ENCODE measurements around the gene KANSL2. TPM values are rescaled to one million over a fixed set of nuclear protein-coding genes. Genes with fewer than 3 reads are reported as not detected.
"Not testable (repeated sequence)": the region's sequence is repeated elsewhere in the genome, so short reads cannot be mapped to it uniquely, and the experiment has no call there.

The KANSL2 gene
- polyA plus RNA-seq (2013, experiment 1 of 4) = 55.7 TPM
- 55.4 TPM for polyA plus RNA-seq (2013, experiment 2 of 4)
- polyA plus RNA-seq (2013, experiment 3 of 4) = 54.5 TPM
- polyA plus RNA-seq (2013, experiment 4 of 4) = 54.4 TPM

DNA sequence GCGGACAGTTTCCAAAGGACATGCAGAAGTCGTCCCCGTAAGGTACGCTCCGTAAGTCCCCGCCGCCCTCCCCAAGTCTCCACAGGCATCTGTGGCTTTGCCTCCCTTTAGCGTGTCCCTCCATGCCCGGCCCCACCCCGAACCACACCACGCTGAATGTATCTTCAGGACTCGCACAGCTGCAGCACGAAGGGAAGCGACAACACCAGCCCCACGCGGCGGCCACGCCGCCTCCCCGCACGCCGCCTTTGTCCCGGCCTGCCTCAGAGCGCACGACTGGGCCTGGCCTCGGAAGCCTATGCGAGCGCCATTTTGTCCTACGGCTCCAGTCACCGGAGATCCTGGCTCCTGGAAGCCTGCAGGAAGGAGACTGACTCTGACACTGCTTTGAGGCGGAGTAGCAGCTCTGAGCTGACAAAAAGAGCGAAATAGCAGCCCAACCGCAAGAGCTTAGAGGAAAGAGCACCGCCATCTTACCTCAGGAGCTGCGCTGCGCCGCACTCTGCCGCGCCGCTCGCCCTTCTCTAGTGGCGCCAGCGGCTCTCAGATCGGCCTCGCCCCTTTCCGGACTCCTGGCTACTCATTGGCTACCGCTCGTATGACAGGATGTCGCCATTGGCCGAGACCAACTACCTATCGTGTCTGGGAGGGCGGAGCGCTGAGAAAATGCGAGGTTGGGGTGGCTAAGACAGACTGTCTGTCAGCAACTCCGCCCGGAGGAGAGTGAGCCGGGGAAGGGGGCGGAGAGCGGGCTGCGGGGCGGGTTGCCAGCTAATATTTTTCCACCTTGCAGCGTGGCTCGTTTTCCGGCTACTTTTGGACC lies at the start of gene KANSL2:
TSS of gene KANSL2 (minus strand) at position 529 of the 823 bp plus-strand sequence. CDS start 606 bp downstream, outside the sequence.
- no peaks in the 10 kb centered on the region for H3K9me3 ChIP-seq (ENCODE audit: control insufficient read depth, low read length)
- WGBS, 2 experiments = 0 to 1% methylated on average over 64 of the region's 64 CpGs
- peak within 1 kb of the TSS; percentile 94 for H3K4me3 ChIP-seq (ENCODE audit: insufficient read depth, low read depth, low read length)
- peaks cover 10% of the 10 kb centered on the region for H3K36me3 ChIP-seq (ENCODE audit: control insufficient read depth, insufficient read depth, low read length)
- H3K4me1 ChIP-seq (ENCODE audit: control insufficient read depth, insufficient read depth, low read length) = peaks cover 19% of the 10 kb centered on the region
- peak within 1 kb of the TSS; percentile 85 for H3K27ac ChIP-seq (ENCODE audit: insufficient read depth, low read depth, low read length, poor library complexity, severe bottlenecking)
- H3K27me3 ChIP-seq (ENCODE audit: control insufficient read depth, insufficient read depth, low read length, poor library complexity, severe bottlenecking) = peaks cover 7% of the 10 kb centered on the region

DNA sequence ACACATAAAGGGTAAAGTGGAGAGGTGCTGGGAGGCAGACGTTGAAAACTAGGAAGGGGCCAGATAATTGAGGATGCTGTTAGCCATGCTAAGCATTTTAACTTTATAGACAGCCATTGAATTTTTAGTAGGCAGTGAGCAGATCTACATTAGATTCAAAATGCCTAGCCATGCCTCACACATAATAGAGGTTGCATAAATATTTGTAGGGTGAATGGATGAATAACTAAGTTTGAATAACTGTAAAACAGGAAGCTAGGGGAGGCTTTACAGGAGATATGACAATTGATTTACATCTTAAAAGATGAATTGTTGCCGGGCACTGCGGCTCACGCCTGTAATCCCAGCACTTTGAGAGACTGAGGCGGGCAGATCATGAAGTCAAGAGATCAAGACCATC lies 46.8 kb upstream of the KANSL2 start:
- WGBS, 2 experiments = 87 to 89% methylated on average over 5 of the region's 5 CpGs

GRCh38 chr12:48720737-48721136 lies 38.7 kb upstream of the KANSL2 start:
- WGBS, 2 experiments = 90 to 92% methylated on average over 1 of the region's 1 CpG
- H3K27ac ChIP-seq (ENCODE audit: insufficient read depth, low read depth, low read length, poor library complexity, severe bottlenecking); H3K9me3 ChIP-seq (ENCODE audit: control insufficient read depth, low read length); H3K36me3 ChIP-seq (ENCODE audit: control insufficient read depth, insufficient read depth, low read length); H3K27me3 ChIP-seq (ENCODE audit: control insufficient read depth, insufficient read depth, low read length, poor library complexity, severe bottlenecking); H3K4me3 ChIP-seq (ENCODE audit: insufficient read depth, low read depth, low read length); H3K4me1 ChIP-seq (ENCODE audit: control insufficient read depth, insufficient read depth, low read length): not testable (repeated sequence)

More for the DNA sequence above, 46.8 kb upstream of the KANSL2 start:
- Histone ChIP-seq H3K9me3 (ENCODE audit: control insufficient read depth, low read length) (no peaks in the 10 kb centered on the region), H3K27ac (ENCODE audit: insufficient read depth, low read depth, low read length, poor library complexity, severe bottlenecking) (no peak overlapping the region), H3K36me3 (ENCODE audit: control insufficient read depth, insufficient read depth, low read length) (no peaks in the 10 kb centered on the region), H3K4me3 (ENCODE audit: insufficient read depth, low read depth, low read length) (no peak overlapping the region), H3K4me1 (ENCODE audit: control insufficient read depth, insufficient read depth, low read length) (no peaks in the 10 kb centered on the region), H3K27me3 (ENCODE audit: control insufficient read depth, insufficient read depth, low read length, poor library complexity, severe bottlenecking) (no peaks in the 10 kb centered on the region)

- H3K27me3 ChIP-seq (ENCODE audit: control insufficient read depth, insufficient read depth, low read length, poor library complexity, severe bottlenecking); H3K4me3 ChIP-seq (ENCODE audit: insufficient read depth, low read depth, low read length); H3K27ac ChIP-seq (ENCODE audit: insufficient read depth, low read depth, low read length, poor library complexity, severe bottlenecking); H3K36me3 ChIP-seq (ENCODE audit: control insufficient read depth, insufficient read depth, low read length); H3K9me3 ChIP-seq (ENCODE audit: control insufficient read depth, low read length); H3K4me1 ChIP-seq (ENCODE audit: control insufficient read depth, insufficient read depth, low read length): not testable (repeated sequence)
- 66 to 71% methylated on average over 2 of the region's 2 CpGs for WGBS, 2 experiments
Measured at GRCh38 chr12:48720171-48720570, 38.1 kb upstream of the KANSL2 start.

DNA sequence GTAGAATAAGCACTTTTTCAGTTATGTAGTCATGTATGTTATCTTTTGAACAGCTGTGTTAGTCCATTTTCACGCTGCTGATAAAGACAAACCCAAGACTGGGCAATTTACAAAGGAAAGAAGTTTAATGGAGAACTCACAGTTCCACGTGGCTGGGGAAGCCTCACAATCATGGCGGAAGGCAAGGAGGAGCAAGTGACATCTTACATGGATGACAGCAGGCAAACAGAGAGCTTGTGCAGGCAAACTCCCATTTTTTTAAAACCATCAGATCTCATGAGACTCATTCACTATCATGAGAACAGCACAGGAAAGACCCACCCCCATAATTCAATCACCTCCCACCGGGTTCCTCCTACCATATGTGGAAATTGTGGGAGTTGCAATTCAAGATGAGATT lies 37.0 kb upstream of the KANSL2 start:
- 87 to 91% methylated on average over 3 of the region's 4 CpGs for WGBS, 2 experiments
- H3K27me3 ChIP-seq (ENCODE audit: control insufficient read depth, insufficient read depth, low read length, poor library complexity, severe bottlenecking); H3K36me3 ChIP-seq (ENCODE audit: control insufficient read depth, insufficient read depth, low read length); H3K9me3 ChIP-seq (ENCODE audit: control insufficient read depth, low read length); H3K4me3 ChIP-seq (ENCODE audit: insufficient read depth, low read depth, low read length); H3K27ac ChIP-seq (ENCODE audit: insufficient read depth, low read depth, low read length, poor library complexity, severe bottlenecking); H3K4me1 ChIP-seq (ENCODE audit: control insufficient read depth, insufficient read depth, low read length): not testable (repeated sequence)

DNA sequence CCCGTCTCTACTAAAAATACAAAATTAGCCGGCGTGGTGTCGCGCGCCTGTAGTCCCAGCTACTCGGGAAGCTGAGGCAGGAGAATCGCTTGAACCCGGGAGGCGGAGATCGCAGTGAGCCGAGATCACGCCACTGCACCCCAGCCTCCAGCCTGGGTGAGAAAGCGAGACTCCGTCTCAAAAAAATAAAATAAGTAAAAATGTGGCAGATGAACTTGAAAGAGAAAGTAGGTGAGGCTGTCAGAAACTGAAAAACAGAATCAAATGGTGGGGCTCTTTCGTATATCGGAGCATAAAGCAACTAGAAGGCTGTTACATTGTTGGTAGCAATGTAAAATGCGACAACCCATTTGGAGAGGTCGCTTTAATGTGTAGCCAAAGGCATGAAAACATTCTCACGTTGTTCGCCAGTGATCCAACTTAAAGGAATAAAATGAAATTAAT lies 35.2 kb upstream of the KANSL2 start:
- peaks cover 7% of the 10 kb centered on the region for H3K4me1 ChIP-seq (ENCODE audit: control insufficient read depth, insufficient read depth, low read length)
- H3K4me3 ChIP-seq (ENCODE audit: insufficient read depth, low read depth, low read length) = peak overlapping the region; percentile 98
- H3K36me3 ChIP-seq (ENCODE audit: control insufficient read depth, insufficient read depth, low read length) = peaks cover 16% of the 10 kb centered on the region
- no peaks in the 10 kb centered on the region for H3K9me3 ChIP-seq (ENCODE audit: control insufficient read depth, low read length)
- peak overlapping the region; percentile 95 for H3K27ac ChIP-seq (ENCODE audit: insufficient read depth, low read depth, low read length, poor library complexity, severe bottlenecking)
- WGBS, 2 experiments = 23% methylated on average over 21 of the region's 21 CpGs
- H3K27me3 ChIP-seq (ENCODE audit: control insufficient read depth, insufficient read depth, low read length, poor library complexity, severe bottlenecking) = no peaks in the 10 kb centered on the region

DNA sequence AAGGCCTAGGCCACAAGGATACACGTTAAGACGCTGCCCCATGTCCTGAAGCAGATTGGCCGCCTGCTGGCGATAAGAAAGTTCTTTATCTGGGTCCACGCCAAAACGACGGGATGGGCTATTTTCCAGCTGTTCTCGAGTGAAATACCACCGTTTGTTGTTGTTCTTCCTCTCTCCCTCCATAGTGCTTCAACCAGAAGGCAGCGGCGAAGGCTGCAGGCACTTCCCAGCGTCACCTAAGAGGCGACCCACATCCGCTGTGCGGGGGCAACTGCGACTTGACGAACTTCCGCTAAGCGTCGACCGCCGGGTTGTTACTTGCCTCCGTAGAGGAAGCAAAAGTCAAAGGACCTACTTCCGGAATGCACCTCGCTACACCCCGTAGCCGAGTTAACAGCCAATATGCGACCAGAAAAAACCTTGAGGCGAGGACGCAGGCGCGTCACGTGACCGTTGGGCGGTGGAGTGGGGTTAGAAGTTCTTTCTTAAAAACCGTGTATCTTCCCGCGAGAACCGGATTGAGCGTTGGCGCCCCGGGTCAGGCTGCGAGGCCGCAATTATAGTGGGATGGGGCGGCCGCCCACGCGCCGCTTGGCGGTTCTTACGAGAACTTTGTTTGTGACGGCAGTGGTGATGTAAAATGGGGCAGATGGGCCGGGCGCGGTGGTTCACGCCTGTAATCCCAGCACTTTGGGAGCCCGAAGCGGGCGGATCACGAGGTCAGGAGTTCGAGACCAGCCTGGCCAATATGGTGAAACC lies 34.6 kb upstream of the KANSL2 start, which contains the start of gene CCNT1:
TSS of gene CCNT1 (minus strand) at position 215 of the 759 bp plus-strand sequence. CDS start at position 183, 32 bp downstream.
- 0 to 1% methylated on average over 61 of the region's 61 CpGs for WGBS, 2 experiments
- peak within 1 kb of the TSS; percentile 95 for H3K27ac ChIP-seq (ENCODE audit: insufficient read depth, low read depth, low read length, poor library complexity, severe bottlenecking)
- no peaks in the 10 kb centered on the region for H3K27me3 ChIP-seq (ENCODE audit: control insufficient read depth, insufficient read depth, low read length, poor library complexity, severe bottlenecking)
- peaks cover 20% of the 10 kb centered on the region for H3K36me3 ChIP-seq (ENCODE audit: control insufficient read depth, insufficient read depth, low read length)
- peaks cover 7% of the 10 kb centered on the region for H3K4me1 ChIP-seq (ENCODE audit: control insufficient read depth, insufficient read depth, low read length)
- H3K4me3 ChIP-seq (ENCODE audit: insufficient read depth, low read depth, low read length) = peak within 1 kb of the TSS; percentile 98
- no peaks in the 10 kb centered on the region for H3K9me3 ChIP-seq (ENCODE audit: control insufficient read depth, low read length)

DNA sequence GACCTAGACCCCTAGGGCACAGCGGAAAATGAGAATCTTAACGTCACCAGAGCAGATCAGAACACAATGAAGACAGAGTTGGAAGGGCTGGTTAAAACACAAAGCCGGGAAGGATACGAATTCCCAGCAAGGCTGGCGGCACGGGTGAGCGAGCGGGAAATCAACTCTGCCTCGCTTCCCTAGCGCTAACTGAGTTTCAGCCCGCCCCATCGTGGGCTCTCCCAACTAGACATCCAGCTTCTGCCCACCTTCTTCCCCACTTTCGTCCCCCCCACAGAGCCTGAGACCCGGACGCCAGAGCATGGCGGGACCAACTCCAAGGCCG lies 34.1 kb upstream of the KANSL2 start:
- H3K27me3 ChIP-seq (ENCODE audit: control insufficient read depth, insufficient read depth, low read length, poor library complexity, severe bottlenecking) = no peaks in the 10 kb centered on the region
- H3K27ac ChIP-seq (ENCODE audit: insufficient read depth, low read depth, low read length, poor library complexity, severe bottlenecking) = peak overlapping the region; percentile 95
- no peaks in the 10 kb centered on the region for H3K9me3 ChIP-seq (ENCODE audit: control insufficient read depth, low read length)
- peaks cover 20% of the 10 kb centered on the region for H3K36me3 ChIP-seq (ENCODE audit: control insufficient read depth, insufficient read depth, low read length)
- H3K4me3 ChIP-seq (ENCODE audit: insufficient read depth, low read depth, low read length) = peak overlapping the region; percentile 98
- peaks cover 7% of the 10 kb centered on the region for H3K4me1 ChIP-seq (ENCODE audit: control insufficient read depth, insufficient read depth, low read length)
- 0% methylated on average over 17 of the region's 17 CpGs for WGBS, 2 experiments

DNA sequence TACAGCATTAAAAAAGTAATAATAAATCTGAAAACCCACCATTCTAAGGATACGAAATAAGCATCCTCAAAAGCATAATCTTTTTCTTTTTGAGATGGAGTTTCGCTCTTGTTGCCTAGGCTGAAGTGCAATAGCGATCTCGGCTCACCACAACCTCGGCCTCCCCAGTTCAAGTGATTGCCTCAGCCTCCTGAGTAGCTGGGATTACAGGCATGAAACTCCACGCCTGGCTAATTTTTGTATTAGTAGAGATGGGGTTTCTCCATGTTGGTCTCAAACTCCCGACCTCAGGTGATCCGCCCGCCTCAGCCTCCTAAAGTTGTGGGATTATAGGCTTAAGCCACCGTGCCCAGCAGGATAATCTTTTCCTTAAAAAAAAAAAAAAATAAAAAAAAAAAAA lies 30.2 kb upstream of the KANSL2 start:
- WGBS, 2 experiments = 92 to 93% methylated on average over 9 to 10 of the region's 10 CpGs
- Histone ChIP-seq H3K4me3 (ENCODE audit: insufficient read depth, low read depth, low read length) (no peak overlapping the region), H3K27ac (ENCODE audit: insufficient read depth, low read depth, low read length, poor library complexity, severe bottlenecking) (no peak overlapping the region), H3K9me3 (ENCODE audit: control insufficient read depth, low read length) (no peaks in the 10 kb centered on the region), H3K27me3 (ENCODE audit: control insufficient read depth, insufficient read depth, low read length, poor library complexity, severe bottlenecking) (no peaks in the 10 kb centered on the region), H3K36me3 (ENCODE audit: control insufficient read depth, insufficient read depth, low read length) (peaks cover 26% of the 10 kb centered on the region), H3K4me1 (ENCODE audit: control insufficient read depth, insufficient read depth, low read length) (peaks cover 7% of the 10 kb centered on the region)

- WGBS, 2 experiments = 93 to 94% methylated on average over 6 to 7 of the region's 7 CpGs
- not testable (repeated sequence) for H3K9me3 ChIP-seq (ENCODE audit: control insufficient read depth, low read length); H3K4me3 ChIP-seq (ENCODE audit: insufficient read depth, low read depth, low read length); H3K4me1 ChIP-seq (ENCODE audit: control insufficient read depth, insufficient read depth, low read length); H3K27ac ChIP-seq (ENCODE audit: insufficient read depth, low read depth, low read length, poor library complexity, severe bottlenecking); H3K27me3 ChIP-seq (ENCODE audit: control insufficient read depth, insufficient read depth, low read length, poor library complexity, severe bottlenecking)
- H3K36me3 ChIP-seq (ENCODE audit: control insufficient read depth, insufficient read depth, low read length) = peaks cover 21% of the 10 kb centered on the region
Measured at GRCh38 chr12:48698822-48699221, 16.8 kb upstream of the KANSL2 start.
